Mesendoderm (in vitro differentiated cells): ENCODE results near the gene CARMIL1.

ENCODE experiments used
- DNase-seq: peaks from one replicate; pipeline ENCODE4 v3.0.0; 2013
- H2AK5ac ChIP-seq: 2 replicates; pipeline ENCODE4 v1.6.1; 2013; ENCODE audit warnings: low read length, inconsistent platforms
- H2BK120ac ChIP-seq: 2 replicates; pipeline ENCODE4 v1.6.1; 2013; ENCODE audit warnings: low read depth, mild to moderate bottlenecking, low read length, moderate library complexity, mixed read lengths
- H2BK15ac ChIP-seq: replicated peaks from 2 replicates; pipeline ENCODE4 v1.6.1; 2013; ENCODE audit warnings: low read depth, mild to moderate bottlenecking, moderate library complexity
- H2BK5ac ChIP-seq: 2 replicates; pipeline ENCODE4 v1.6.1; 2013; ENCODE audit warnings: low read length, inconsistent platforms
- H3K18ac ChIP-seq: 2 replicates; pipeline ENCODE4 v1.6.1; 2013; ENCODE audit warnings: mild to moderate bottlenecking, low read length, mixed read lengths
- H3K23ac ChIP-seq: one replicate; pipeline ENCODE4 v1.6.1; 2013; ENCODE audit warnings: low read length
- H3K27ac ChIP-seq: 2 replicates; pipeline ENCODE4 v1.5.1; 2013; ENCODE audit warnings: low read depth, mild to moderate bottlenecking, inconsistent platforms, low read length, moderate library complexity
- H3K27me3 ChIP-seq: 2 replicates; pipeline ENCODE4 v1.6.1; 2013; ENCODE audit warnings: low read length, control low read depth, mild to moderate bottlenecking, inconsistent platforms; ENCODE audit not compliant: insufficient read depth, poor library complexity
- H3K36me3 ChIP-seq: 2 replicates; pipeline ENCODE4 v1.6.1; 2013; ENCODE audit warnings: low read length, inconsistent platforms; ENCODE audit not compliant: control insufficient read depth, insufficient read depth
- H3K4ac ChIP-seq: one replicate; pipeline ENCODE4 v1.6.1; 2013; ENCODE audit warnings: low read depth, mild to moderate bottlenecking, low read length, moderate library complexity
- H3K4me1 ChIP-seq: 2 replicates; pipeline ENCODE4 v1.6.1; 2013; ENCODE audit warnings: low read depth, low read length, inconsistent platforms; ENCODE audit not compliant: control insufficient read depth
- H3K4me2 ChIP-seq: 2 replicates; pipeline ENCODE4 v1.6.1; 2013; ENCODE audit warnings: low read length
- H3K4me3 ChIP-seq: 2 replicates; pipeline ENCODE4 v1.5.1; 2013; ENCODE audit warnings: mild to moderate bottlenecking, low read length
- H3K56ac ChIP-seq: one replicate; pipeline ENCODE4 v1.6.1; 2013; ENCODE audit warnings: low read length
- H3K79me1 ChIP-seq: 2 replicates; pipeline ENCODE4 v1.6.1; 2013; ENCODE audit warnings: low read length, inconsistent platforms
- H3K79me2 ChIP-seq: 2 replicates; pipeline ENCODE4 v1.6.1; 2013; ENCODE audit warnings: mild to moderate bottlenecking, low read length; ENCODE audit not compliant: control insufficient read depth, insufficient read depth
- H3K9ac ChIP-seq: 2 replicates; pipeline ENCODE4 v1.6.1; 2013; ENCODE audit warnings: low read length, inconsistent platforms
- H4K5ac ChIP-seq: one replicate; pipeline ENCODE4 v1.6.1; 2013; ENCODE audit warnings: low read length
- H4K8ac ChIP-seq: one replicate; pipeline ENCODE4 v1.6.1; 2013; ENCODE audit warnings: low read depth, mild to moderate bottlenecking, control low read depth, low read length, moderate library complexity
- WGBS: extraction: QIAGEN DNeasy Blood & Tissue Kit; methylation state at CpG from one replicate; pipeline ENCODE4 v1.1.7; 2013; ENCODE audit warnings: low lambda C conversion rate, missing lambda C conversion rate; ENCODE audit not compliant: insufficient coverage; ENCODE audit errors: extremely low coverage; 5-methylcytosine and 5-hydroxymethylcytosine counted together

The CARMIL1 gene

DNA sequence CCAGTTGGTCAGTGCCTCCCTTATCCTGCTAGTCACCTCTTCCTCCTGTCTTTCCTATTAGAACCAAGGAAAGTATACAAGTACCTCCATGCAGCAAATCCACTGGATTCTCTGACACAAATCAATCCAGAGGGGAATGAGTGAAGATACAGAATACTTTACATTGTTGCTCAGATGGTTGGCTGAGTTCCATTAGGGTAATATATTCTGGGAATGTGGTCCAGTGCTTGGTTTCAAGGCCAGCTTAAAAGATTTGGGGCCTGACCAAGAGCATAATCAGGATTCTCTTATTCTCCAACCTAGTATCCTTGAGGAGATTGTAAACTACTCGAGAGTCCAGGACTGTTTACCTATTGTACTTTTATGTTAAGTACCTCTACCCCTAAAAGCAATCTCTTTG, 23.0 kb downstream of the CARMIL1 start:
- H3K9ac ChIP-seq = no peak overlapping the region
- H2AK5ac ChIP-seq = no peak overlapping the region
- peaks cover 3% of the 10 kb centered on the region for H3K4me1 ChIP-seq
- H3K36me3 ChIP-seq = no peaks in the 10 kb centered on the region
- H3K27me3 ChIP-seq = no peaks in the 10 kb centered on the region
- H3K4ac ChIP-seq = no peak overlapping the region
- no peak overlapping the region for H3K18ac ChIP-seq
- H3K56ac ChIP-seq = no peak overlapping the region
- H3K23ac ChIP-seq = no peak overlapping the region
- no CpG with 5 or more reads among the region's 1 CpG for whole genome bisulfite sequencing
- H4K8ac ChIP-seq = no peak overlapping the region
- H3K79me1 ChIP-seq = peaks cover 7% of the 10 kb centered on the region
- no peak overlapping the region for H3K4me3 ChIP-seq
- H2BK5ac ChIP-seq = no peak overlapping the region
- H3K4me2 ChIP-seq = no peak overlapping the region
- peaks cover 11% of the 10 kb centered on the region for H3K79me2 ChIP-seq
- H3K27ac ChIP-seq = no peak overlapping the region
- H2BK120ac ChIP-seq = no peak overlapping the region
- no peak overlapping the region for H4K5ac ChIP-seq
- DNase-seq = no peak
- no peak overlapping the region for H2BK15ac ChIP-seq

DNA sequence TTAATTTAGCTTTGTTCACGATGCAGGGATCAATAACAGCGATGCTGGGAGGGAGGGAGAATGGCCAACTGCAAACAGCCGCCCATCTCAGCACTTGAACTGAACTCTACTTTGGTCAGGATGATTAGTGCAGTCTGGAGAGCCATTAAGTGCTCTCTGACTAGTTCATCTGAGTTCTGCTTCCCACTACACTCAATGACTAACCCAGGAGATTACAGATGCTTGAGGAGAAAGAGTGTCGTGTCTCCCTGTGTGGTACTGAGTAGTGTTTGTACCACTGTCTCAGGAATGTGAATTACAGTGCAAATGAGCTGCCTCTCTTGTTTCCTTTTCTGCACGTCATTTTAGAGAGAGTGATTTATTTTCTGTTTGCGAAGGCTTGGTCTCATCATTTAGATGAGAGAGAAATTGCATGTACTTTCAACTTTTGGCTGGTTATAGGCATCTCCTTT, 23.5 kb downstream of the CARMIL1 start:
- no peak overlapping the region for H2BK5ac ChIP-seq
- H3K36me3 ChIP-seq = no peaks in the 10 kb centered on the region
- no peak overlapping the region for H3K4ac ChIP-seq
- H3K27ac ChIP-seq = no peak overlapping the region
- no peak overlapping the region for H4K8ac ChIP-seq
- no peak for DNase-seq
- H2BK120ac ChIP-seq = no peak overlapping the region
- H4K5ac ChIP-seq = no peak overlapping the region
- H3K79me1 ChIP-seq = peaks cover 7% of the 10 kb centered on the region
- no peak overlapping the region for H3K4me3 ChIP-seq
- H3K23ac ChIP-seq = no peak overlapping the region
- H3K56ac ChIP-seq = no peak overlapping the region
- H3K4me2 ChIP-seq = no peak overlapping the region
- H3K4me1 ChIP-seq = peaks cover 3% of the 10 kb centered on the region
- H2AK5ac ChIP-seq = no peak overlapping the region
- no CpG with 5 or more reads among the region's 6 CpGs for WGBS
- H3K9ac ChIP-seq = no peak overlapping the region
- no peak overlapping the region for H2BK15ac ChIP-seq
- H3K79me2 ChIP-seq = peaks cover 10% of the 10 kb centered on the region
- H3K27me3 ChIP-seq = no peaks in the 10 kb centered on the region
- H3K18ac ChIP-seq = no peak overlapping the region

DNA sequence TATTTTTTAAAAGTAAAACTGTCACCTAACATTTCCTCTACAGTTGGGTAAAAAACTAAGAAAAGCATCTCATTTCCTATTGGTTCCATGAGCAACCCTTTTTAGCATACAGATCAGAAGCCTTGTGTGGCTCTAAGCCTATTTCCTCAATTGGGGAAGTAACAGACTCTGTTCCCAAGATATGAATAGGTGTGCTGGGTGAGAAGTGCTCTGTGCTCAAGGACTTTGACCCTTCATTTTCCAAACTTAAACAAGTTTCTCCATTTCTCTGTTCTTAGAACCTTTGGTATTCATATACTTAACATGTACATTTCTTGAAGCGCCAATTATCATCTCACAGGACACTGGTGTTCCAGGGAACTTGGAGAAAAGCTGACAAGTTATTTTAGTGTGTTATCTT, 24.1 kb downstream of the CARMIL1 start:
- no peak overlapping the region for H3K18ac ChIP-seq
- WGBS = no CpG with 5 or more reads among the region's 1 CpG
- H4K8ac ChIP-seq = no peak overlapping the region
- H4K5ac ChIP-seq = no peak overlapping the region
- no peak overlapping the region for H2AK5ac ChIP-seq
- no peaks in the 10 kb centered on the region for H3K36me3 ChIP-seq
- no peaks in the 10 kb centered on the region for H3K27me3 ChIP-seq
- H3K56ac ChIP-seq = no peak overlapping the region
- no peak overlapping the region for H3K27ac ChIP-seq
- no peak overlapping the region for H3K4ac ChIP-seq
- no peak overlapping the region for H2BK5ac ChIP-seq
- H3K4me2 ChIP-seq = no peak overlapping the region
- no peak overlapping the region for H2BK15ac ChIP-seq
- H3K4me1 ChIP-seq = peaks cover 3% of the 10 kb centered on the region
- H3K79me2 ChIP-seq = peaks cover 10% of the 10 kb centered on the region
- no peak overlapping the region for H2BK120ac ChIP-seq
- H3K79me1 ChIP-seq = peaks cover 7% of the 10 kb centered on the region
- H3K23ac ChIP-seq = no peak overlapping the region
- DNase-seq = no peak
- no peak overlapping the region for H3K9ac ChIP-seq
- no peak overlapping the region for H3K4me3 ChIP-seq

DNA sequence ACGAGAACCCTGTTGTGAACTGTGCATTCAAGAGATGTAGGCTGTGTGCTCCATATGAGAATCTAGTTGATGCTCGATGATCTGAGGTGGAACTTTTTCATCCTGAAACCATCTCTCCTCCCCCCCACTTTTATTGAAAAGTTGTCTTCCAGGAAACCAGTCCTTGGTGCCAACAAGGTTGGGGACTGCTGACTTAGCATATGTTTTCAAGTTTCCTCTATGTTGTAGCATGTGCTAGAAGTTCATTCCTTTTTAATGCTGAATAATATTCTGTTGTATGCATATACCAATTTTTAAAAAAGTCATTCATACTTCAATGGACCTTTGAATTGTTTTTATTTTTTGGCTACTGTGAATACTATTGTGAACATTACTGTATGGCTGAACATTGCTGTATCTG, 27.2 kb downstream of the CARMIL1 start:
- H3K36me3 ChIP-seq = no peaks in the 10 kb centered on the region
- no peak overlapping the region for H3K27ac ChIP-seq
- H4K8ac ChIP-seq = no peak overlapping the region
- WGBS = no CpG with 5 or more reads among the region's 2 CpGs
- H3K79me1 ChIP-seq = peaks cover 5% of the 10 kb centered on the region
- H3K56ac ChIP-seq = no peak overlapping the region
- no peak overlapping the region for H2BK15ac ChIP-seq
- no peak overlapping the region for H3K4me2 ChIP-seq
- H3K27me3 ChIP-seq = no peaks in the 10 kb centered on the region
- H2BK5ac ChIP-seq = no peak overlapping the region
- no peak overlapping the region for H3K18ac ChIP-seq
- H2BK120ac ChIP-seq = no peak overlapping the region
- H3K4ac ChIP-seq = no peak overlapping the region
- no peak overlapping the region for H3K23ac ChIP-seq
- H3K4me3 ChIP-seq = no peak overlapping the region
- H2AK5ac ChIP-seq = no peak overlapping the region
- peaks cover 7% of the 10 kb centered on the region for H3K79me2 ChIP-seq
- H4K5ac ChIP-seq = no peak overlapping the region
- H3K9ac ChIP-seq = no peak overlapping the region
- peaks cover 2% of the 10 kb centered on the region for H3K4me1 ChIP-seq
- DNase-seq = no peak

DNA sequence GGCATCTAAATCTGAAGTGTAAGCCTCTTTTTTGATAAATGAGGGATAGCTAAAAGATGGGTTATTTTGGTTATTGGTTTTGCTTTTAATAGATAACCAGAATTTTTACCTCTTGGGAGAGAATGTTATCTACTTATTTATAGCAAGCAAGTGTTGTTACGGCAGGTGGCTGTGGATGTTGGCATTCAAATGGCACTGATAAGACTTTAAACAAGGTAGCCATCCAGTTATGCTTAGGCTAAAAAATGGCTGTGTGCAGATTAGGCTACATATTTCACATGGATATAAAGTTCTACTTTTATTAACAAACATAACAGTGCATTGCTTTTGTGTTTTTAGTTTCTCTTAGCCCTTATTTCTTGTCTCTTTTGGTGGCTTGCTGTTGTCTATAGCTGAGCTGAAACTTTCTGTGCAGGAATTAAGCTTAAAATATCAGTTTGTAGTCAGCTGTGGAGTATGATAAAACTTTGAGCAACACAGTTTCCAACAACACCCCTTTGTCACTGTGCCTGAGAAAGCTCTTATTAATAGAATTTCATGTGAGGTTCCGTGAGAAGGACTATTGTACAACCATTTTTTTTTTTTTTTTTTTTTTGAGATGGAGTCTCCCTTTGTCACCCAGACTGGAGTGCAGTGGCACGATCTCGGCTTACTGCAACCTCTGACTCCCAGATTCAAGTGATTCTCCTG, 28.8 kb downstream of the CARMIL1 start:
- Histone ChIP-seq H3K36me3 (no peaks in the 10 kb centered on the region), H4K8ac (no peak overlapping the region), H3K79me1 (peaks cover 5% of the 10 kb centered on the region), H3K23ac (no peak overlapping the region), H3K9ac (no peak overlapping the region), H3K4me1 (peaks cover 7% of the 10 kb centered on the region), H3K79me2 (peaks cover 7% of the 10 kb centered on the region), H3K4ac (no peak overlapping the region), H2AK5ac (no peak overlapping the region), H2BK5ac (no peak overlapping the region), H3K56ac (no peak overlapping the region), H3K18ac (no peak overlapping the region), H2BK15ac (no peak overlapping the region), H3K4me2 (no peak overlapping the region), H4K5ac (no peak overlapping the region), H3K27me3 (no peaks in the 10 kb centered on the region), H3K27ac (no peak overlapping the region), H3K4me3 (no peak overlapping the region), H2BK120ac (no peak overlapping the region)
- WGBS = no CpG with 5 or more reads among the region's 4 CpGs
- no peak for DNase-seq

DNA sequence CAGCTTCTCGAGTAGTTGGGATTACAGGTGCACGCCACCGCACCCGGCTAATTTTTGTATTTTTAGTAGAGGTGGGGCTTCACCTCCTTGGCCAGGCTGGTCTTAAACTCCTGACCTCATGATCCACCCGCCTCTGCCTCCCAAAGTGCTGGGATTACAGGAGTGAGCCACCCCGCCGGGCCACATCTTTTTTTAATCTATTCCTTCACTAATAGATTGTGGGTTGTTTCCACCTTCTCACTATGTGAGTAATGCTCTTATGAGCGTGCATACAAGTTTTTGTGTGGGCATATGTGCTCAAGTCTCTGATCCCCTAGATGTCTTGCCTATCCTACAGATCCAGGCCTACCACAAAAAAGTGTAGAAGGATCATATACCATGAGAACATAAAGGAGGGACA, 30.7 kb downstream of the CARMIL1 start:
- peaks cover 5% of the 10 kb centered on the region for H3K79me1 ChIP-seq
- peaks cover 7% of the 10 kb centered on the region for H3K4me1 ChIP-seq
- no peaks in the 10 kb centered on the region for H3K36me3 ChIP-seq
- H4K8ac ChIP-seq = no peak overlapping the region
- H3K27ac ChIP-seq = no peak overlapping the region
- WGBS = no CpG with 5 or more reads among the region's 8 CpGs
- no peak overlapping the region for H2BK15ac ChIP-seq
- H3K79me2 ChIP-seq = peaks cover 3% of the 10 kb centered on the region
- H3K18ac ChIP-seq = no peak overlapping the region
- no peak overlapping the region for H3K56ac ChIP-seq
- no peak overlapping the region for H2AK5ac ChIP-seq
- H3K23ac ChIP-seq = no peak overlapping the region
- no peak overlapping the region for H3K9ac ChIP-seq
- no peak for DNase-seq
- no peak overlapping the region for H3K4me3 ChIP-seq
- H3K4me2 ChIP-seq = no peak overlapping the region
- no peak overlapping the region for H2BK5ac ChIP-seq
- no peak overlapping the region for H2BK120ac ChIP-seq
- H3K4ac ChIP-seq = no peak overlapping the region
- no peak overlapping the region for H4K5ac ChIP-seq
- H3K27me3 ChIP-seq = no peaks in the 10 kb centered on the region
